NT2/D1 (cell line): ENCODE data around the gene DAB2IP.

Experiments
- SUZ12 ChIP-seq: IDR thresholded peaks from 2 replicates; pipeline ENCODE4 v1.6.1; 2011; ENCODE audit not compliant: insufficient read length, insufficient read depth; ENCODE audit errors: extremely low read depth
- YY1 ChIP-seq: IDR thresholded peaks from 2 replicates; pipeline ENCODE4 v1.6.1; 2011; ENCODE audit not compliant: insufficient read length, insufficient read depth
- ZNF274 ChIP-seq: IDR thresholded peaks from 2 replicates; pipeline ENCODE4 v1.6.1; 2011; ENCODE audit warnings: mild to moderate bottlenecking, low read depth, low read length

DNA sequence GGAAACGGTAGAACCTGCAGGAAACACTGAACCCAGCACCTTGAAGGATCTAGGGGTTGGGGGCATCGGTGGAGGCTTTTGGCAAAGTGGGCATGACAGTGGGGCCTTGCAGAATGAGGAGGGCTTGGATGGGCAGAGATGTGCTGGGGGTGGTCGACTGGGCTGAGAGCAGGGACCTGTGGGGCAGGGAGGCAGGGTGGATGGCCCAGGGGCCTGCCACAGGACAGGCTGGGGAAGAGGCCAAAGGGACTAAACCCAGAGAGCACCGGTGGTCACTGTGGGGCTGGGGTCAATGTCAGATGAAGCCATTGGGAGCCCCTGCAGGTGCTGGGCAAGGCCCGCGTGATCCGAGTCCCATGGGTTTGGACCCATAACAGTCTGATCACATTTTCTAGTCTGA is 175.3 kb downstream of the DAB2IP start:
- TF ChIP-seq ZNF274 (no peak), YY1 (no peak), SUZ12 (no peak)
